ENCODE results near the gene FTO. TPM values are rescaled to one million over a fixed set of nuclear protein-coding genes. Genes with fewer than 3 reads are reported as not detected.

FTO gene
- total and polyA plus RNA-seq, 2 of the 13 experiments (the other 11 are each of a cell fraction or from before 2014, with no cell fraction given): 41.6 to 55.8 TPM

GRCh38 chr16:54073356-54073755 is 369.4 kb downstream of the FTO start:
- CTCF ChIA-PET (ENCODE audit: low intra/inter-chr PET ratio, low total read pairs): no interaction called here
- Histone ChIP-seq H3K27me3 (ENCODE audit: control insufficient read depth in 1 of 2, insufficient read depth in 2 of 2, low read length in 2 of 2) (no peaks in the 10 kb centered on the region), H3K4me1 (ENCODE audit: insufficient read depth, low read length) (peaks cover 41% of the 10 kb centered on the region), H2AFZ (ENCODE audit: low read length) (no peak overlapping the region), H3K9me3 (ENCODE audit: low read length) (no peaks in the 10 kb centered on the region), H3K36me3 (replicated peaks in 1 of 2; ENCODE audit: control insufficient read depth in 1 of 2, insufficient read depth in 2 of 2, low read length in 2 of 2) (no peaks in the 10 kb centered on the region), H3K79me2 (ENCODE audit: insufficient read depth, low read length) (no peaks in the 10 kb centered on the region), H4K20me1 (ENCODE audit: insufficient read depth, low read length) (no peaks in the 10 kb centered on the region), H3K9ac (ENCODE audit: insufficient read depth, low read depth, low read length) (no peak overlapping the region), H3K27ac (ENCODE audit: extremely low read length, insufficient read depth, low read length) (no peak overlapping the region), H3K4me3 (replicated peaks in 1 of 3; ENCODE audit: insufficient read depth in 1 of 3, low read depth in 2 of 3, low read length in 3 of 3) (no peak overlapping the region), H3K4me2 (ENCODE audit: low read depth, low read length) (no peak overlapping the region)
- 63% methylated on average over 3 of the region's 3 CpGs for WGBS (ENCODE audit: low lambda C conversion rate)
- in situ Hi-C loops (cut with HindIII; ENCODE audit: extremely low pct_ligation_motif_present, low pct_unique_long_range_greater_than_20kb) (no loop called here), intact Hi-C loops (cut with micrococcal nuclease; ENCODE audit: unreplicated experiment) (no loop called here)
- no peak for ATAC-seq
- DNase-seq (ENCODE audit: low spot score): no peak
- BruUV-seq (replicated peaks): no TSS peak
- POLR2A ChIA-PET: no interaction called here
- no peak for FAIRE-seq
- no peak for TF ChIP-seq ZUFSP (CRISPR knock-in tag; IDR thresholded peaks at IDR 0.05; ENCODE audit: borderline replicate concordance)
- no peak for TF ChIP-seq NFIB (CRISPR knock-in tag; IDR thresholded peaks at IDR 0.05; ENCODE audit: borderline replicate concordance)
- TF ChIP-seq STAT5B (CRISPR knock-in tag; IDR thresholded peaks at IDR 0.05): no peak
- no peak for TF ChIP-seq CREBL2 (CRISPR knock-in tag; IDR thresholded peaks at IDR 0.05; ENCODE audit: borderline replicate concordance)
- TF ChIP-seq ZBTB34 (CRISPR knock-in tag; IDR thresholded peaks at IDR 0.05): no peak
- 0 out of 4 replicates have a peak, but pooled peaks of 1 of the 2 experiments have one; percentile 6 for TF ChIP-seq EP300 (IDR thresholded peaks at IDR 0.05; ENCODE audit: low read depth in 2 of 2, low read length in 2 of 2)
- no peak for TF ChIP-seq EP300 (CRISPR knock-in tag; IDR thresholded peaks at IDR 0.05; ENCODE audit: borderline replicate concordance)
- TF ChIP-seq PITX1 (CRISPR knock-in tag; IDR thresholded peaks at IDR 0.05): peak; percentile 84
- no peak for TF ChIP-seq ZFP1 (CRISPR knock-in tag; IDR thresholded peaks at IDR 0.05)
- peak; percentile 48; the same call in 1 of the 2 replicates for TF ChIP-seq ZNF362 (CRISPR knock-in tag; IDR thresholded peaks at IDR 0.05; ENCODE audit: borderline replicate concordance)
- no peak for TF ChIP-seq RAD21 (CRISPR knock-in tag; IDR thresholded peaks at IDR 0.05)
- no peak for TF ChIP-seq ZSCAN31 (CRISPR knock-in tag; IDR thresholded peaks at IDR 0.05; ENCODE audit: low read depth)
- TF ChIP-seq ZNF296 (CRISPR knock-in tag; conservative IDR thresholded peaks at IDR 0.05): no peak
- TF ChIP-seq ZNF616 (CRISPR knock-in tag; IDR thresholded peaks at IDR 0.05; ENCODE audit: low read depth): no peak
- no peak for TF ChIP-seq ARNTL (CRISPR knock-in tag; IDR thresholded peaks at IDR 0.05)
- TF ChIP-seq SPEN (CRISPR knock-in tag; IDR thresholded peaks at IDR 0.05; ENCODE audit: low read depth): no peak
- TF ChIP-seq ZFP41 (CRISPR knock-in tag; IDR thresholded peaks at IDR 0.05; ENCODE audit: borderline replicate concordance): no peak
- no peak for TF ChIP-seq BORCS8-MEF2B (CRISPR knock-in tag; IDR thresholded peaks at IDR 0.05)
- TF ChIP-seq NR1H2 (CRISPR knock-in tag; IDR thresholded peaks at IDR 0.05; ENCODE audit: borderline replicate concordance, low read depth): no peak
